ENCODE data around the gene PRDM10. TPM values are rescaled to one million over a fixed set of nuclear protein-coding genes. Genes with fewer than 3 reads are reported as not detected.

PRDM10 gene
- total and polyA plus RNA-seq, 10 of the 15 experiments (the other 5 are each of a cell fraction or from before 2014, with no cell fraction given) = 0.93 to 6.2 (median 4.1) TPM

DNA sequence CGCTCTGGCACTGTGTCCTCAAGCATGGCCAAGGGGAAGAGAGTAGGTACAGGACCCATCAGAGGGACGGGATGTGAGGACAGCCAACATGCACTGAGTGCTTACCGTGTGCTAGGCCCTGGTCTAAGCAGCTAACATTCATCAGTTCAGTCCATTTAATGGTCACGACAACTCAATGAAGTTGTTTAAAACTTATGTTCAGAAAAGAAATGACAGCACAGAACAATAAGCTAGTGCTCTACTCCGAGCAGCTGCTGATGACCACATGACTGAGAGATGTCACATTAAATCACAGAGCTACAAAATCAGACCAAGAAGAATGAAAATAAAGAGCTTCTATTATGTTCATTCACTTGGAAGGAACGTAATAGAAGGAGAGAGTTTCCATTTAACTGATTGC, 26.3 kb downstream of the PRDM10 start:
- 92% methylated on average over 6 of the region's 6 CpGs for WGBS (ENCODE audit: insufficient coverage, insufficient replicate concordance, low lambda C conversion rate, missing lambda C conversion rate)
- TF ChIP-seq HDAC2 (IDR thresholded peaks at IDR 0.05) (no peak), YY1 (IDR thresholded peaks at IDR 0.05; ENCODE audit: low read depth, low read length) (no peak), KLF5 (IDR thresholded peaks at IDR 0.05; ENCODE audit: partially characterized antibody) (no peak), SREBF1 (IDR thresholded peaks at IDR 0.05; ENCODE audit: low read length) (no peak), FOXK2 (IDR thresholded peaks at IDR 0.05) (no peak), HCFC1 (IDR thresholded peaks at IDR 0.05; ENCODE audit: low read length) (no peak), CREM (IDR thresholded peaks at IDR 0.05; ENCODE audit: low read depth) (no peak), ESRRA (IDR thresholded peaks at IDR 0.05; ENCODE audit: low read length) (no peak), ZNF384 (IDR thresholded peaks at IDR 0.05; ENCODE audit: borderline replicate concordance, low read depth, low read length) (no peak), CBFB (IDR thresholded peaks at IDR 0.05; ENCODE audit: low read depth) (no peak), DPF2 (IDR thresholded peaks at IDR 0.05) (no peak), BRCA1 (IDR thresholded peaks at IDR 0.05; ENCODE audit: low read depth, low read length) (no peak), MTA2 (IDR thresholded peaks at IDR 0.05; ENCODE audit: low read depth) (no peak), IKZF2 (IDR thresholded peaks at IDR 0.05) (no peak), STAT1 (conservative IDR thresholded peaks at IDR 0.05) (no peak), TCF12 (IDR thresholded peaks at IDR 0.05; ENCODE audit: low read depth, low read length) (no peak), CHD1 (IDR thresholded peaks at IDR 0.05; ENCODE audit: low read depth, low read length) (no peak)
- TF ChIP-seq, protein P1, sequence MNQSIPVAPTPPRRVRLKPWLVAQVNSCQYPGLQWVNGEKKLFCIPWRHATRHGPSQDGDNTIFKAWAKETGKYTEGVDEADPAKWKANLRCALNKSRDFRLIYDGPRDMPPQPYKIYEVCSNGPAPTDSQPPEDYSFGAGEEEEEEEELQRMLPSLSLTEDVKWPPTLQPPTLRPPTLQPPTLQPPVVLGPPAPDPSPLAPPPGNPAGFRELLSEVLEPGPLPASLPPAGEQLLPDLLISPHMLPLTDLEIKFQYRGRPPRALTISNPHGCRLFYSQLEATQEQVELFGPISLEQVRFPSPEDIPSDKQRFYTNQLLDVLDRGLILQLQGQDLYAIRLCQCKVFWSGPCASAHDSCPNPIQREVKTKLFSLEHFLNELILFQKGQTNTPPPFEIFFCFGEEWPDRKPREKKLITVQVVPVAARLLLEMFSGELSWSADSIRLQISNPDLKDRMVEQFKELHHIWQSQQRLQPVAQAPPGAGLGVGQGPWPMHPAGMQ (IDR thresholded peaks at IDR 0.05; ENCODE audit: borderline replicate concordance) = no peak
- TF ChIP-seq, protein P2, sequence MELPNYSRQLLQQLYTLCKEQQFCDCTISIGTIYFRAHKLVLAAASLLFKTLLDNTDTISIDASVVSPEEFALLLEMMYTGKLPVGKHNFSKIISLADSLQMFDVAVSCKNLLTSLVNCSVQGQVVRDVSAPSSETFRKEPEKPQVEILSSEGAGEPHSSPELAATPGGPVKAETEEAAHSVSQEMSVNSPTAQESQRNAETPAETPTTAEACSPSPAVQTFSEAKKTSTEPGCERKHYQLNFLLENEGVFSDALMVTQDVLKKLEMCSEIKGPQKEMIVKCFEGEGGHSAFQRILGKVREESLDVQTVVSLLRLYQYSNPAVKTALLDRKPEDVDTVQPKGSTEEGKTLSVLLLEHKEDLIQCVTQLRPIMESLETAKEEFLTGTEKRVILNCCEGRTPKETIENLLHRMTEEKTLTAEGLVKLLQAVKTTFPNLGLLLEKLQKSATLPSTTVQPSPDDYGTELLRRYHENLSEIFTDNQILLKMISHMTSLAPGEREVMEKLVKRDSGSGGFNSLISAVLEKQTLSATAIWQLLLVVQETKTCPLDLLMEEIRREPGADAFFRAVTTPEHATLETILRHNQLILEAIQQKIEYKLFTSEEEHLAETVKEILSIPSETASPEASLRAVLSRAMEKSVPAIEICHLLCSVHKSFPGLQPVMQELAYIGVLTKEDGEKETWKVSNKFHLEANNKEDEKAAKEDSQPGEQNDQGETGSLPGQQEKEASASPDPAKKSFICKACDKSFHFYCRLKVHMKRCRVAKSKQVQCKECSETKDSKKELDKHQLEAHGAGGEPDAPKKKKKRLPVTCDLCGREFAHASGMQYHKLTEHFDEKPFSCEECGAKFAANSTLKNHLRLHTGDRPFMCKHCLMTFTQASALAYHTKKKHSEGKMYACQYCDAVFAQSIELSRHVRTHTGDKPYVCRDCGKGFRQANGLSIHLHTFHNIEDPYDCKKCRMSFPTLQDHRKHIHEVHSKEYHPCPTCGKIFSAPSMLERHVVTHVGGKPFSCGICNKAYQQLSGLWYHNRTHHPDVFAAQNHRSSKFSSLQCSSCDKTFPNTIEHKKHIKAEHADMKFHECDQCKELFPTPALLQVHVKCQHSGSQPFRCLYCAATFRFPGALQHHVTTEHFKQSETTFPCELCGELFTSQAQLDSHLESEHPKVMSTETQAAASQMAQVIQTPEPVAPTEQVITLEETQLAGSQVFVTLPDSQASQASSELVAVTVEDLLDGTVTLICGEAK (IDR thresholded peaks at IDR 0.05; ENCODE audit: borderline replicate concordance) = no peak
- TF ChIP-seq, protein P3, sequence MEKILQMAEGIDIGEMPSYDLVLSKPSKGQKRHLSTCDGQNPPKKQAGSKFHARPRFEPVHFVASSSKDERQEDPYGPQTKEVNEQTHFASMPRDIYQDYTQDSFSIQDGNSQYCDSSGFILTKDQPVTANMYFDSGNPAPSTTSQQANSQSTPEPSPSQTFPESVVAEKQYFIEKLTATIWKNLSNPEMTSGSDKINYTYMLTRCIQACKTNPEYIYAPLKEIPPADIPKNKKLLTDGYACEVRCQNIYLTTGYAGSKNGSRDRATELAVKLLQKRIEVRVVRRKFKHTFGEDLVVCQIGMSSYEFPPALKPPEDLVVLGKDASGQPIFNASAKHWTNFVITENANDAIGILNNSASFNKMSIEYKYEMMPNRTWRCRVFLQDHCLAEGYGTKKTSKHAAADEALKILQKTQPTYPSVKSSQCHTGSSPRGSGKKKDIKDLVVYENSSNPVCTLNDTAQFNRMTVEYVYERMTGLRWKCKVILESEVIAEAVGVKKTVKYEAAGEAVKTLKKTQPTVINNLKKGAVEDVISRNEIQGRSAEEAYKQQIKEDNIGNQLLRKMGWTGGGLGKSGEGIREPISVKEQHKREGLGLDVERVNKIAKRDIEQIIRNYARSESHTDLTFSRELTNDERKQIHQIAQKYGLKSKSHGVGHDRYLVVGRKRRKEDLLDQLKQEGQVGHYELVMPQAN (conservative IDR thresholded peaks at IDR 0.05) = no peak
- ChIA-PET RAD21 (ENCODE audit: unreplicated experiment) (interaction anchor here (0.6 kb wide), 1 partner anchor 53 kb away, joined by 3 read pairs; no protein-coding TSS in a partner anchor), CTCF (interaction anchor here (0.6 to 1.8 kb wide), 5 partner anchors 14 to 156 kb away, joined by 3 to 6 read pairs (median 4); no protein-coding TSS in a partner anchor), SMC1A (ENCODE audit: uncharacterized antibody, unreplicated experiment) (interaction anchor here (0.6 kb wide), 1 partner anchor 10 kb away, joined by 3 read pairs; no protein-coding TSS in a partner anchor), POLR2A (no interaction called here)
- Histone ChIP-seq H3K9ac (ENCODE audit: control insufficient read depth, insufficient read depth, low read length) (no peak overlapping the region), H3K9me3 (replicated peaks; ENCODE audit: control insufficient read depth, insufficient read depth, low read length) (no peaks in the 10 kb centered on the region), H3K4me1 (ENCODE audit: control insufficient read depth, insufficient read depth, low read length) (peaks cover 6% of the 10 kb centered on the region; the same call in 1 of the 2 replicates), H3K4me2 (ENCODE audit: control insufficient read depth, insufficient read depth) (no peak overlapping the region), H4K20me1 (ENCODE audit: control insufficient read depth, insufficient read depth) (no peaks in the 10 kb centered on the region), H3K79me2 (ENCODE audit: control insufficient read depth, insufficient read depth, low read length) (no peaks in the 10 kb centered on the region), H3K4me3 (no peak overlapping the region), H3K27me3 (replicated peaks in 1 of 2; ENCODE audit: control insufficient read depth in 2 of 2, insufficient read depth in 2 of 2, low read length in 1 of 2) (no peaks in the 10 kb centered on the region), H3K27ac (ENCODE audit: control insufficient read depth, insufficient read depth) (no peak overlapping the region), H2AFZ (ENCODE audit: control insufficient read depth, low read depth, low read length) (no peak overlapping the region), H3K36me3 (ENCODE audit: control insufficient read depth in 2 of 2, insufficient read depth in 2 of 2, low read length in 1 of 2) (no peaks in the 10 kb centered on the region)
- DNase-seq (ENCODE audit: low read depth, low spot score) = no peak
- no peak for FAIRE-seq
- ATAC-seq = no peak
- intact Hi-C loops (cut with micrococcal nuclease; ENCODE audit: unreplicated experiment) (no loop called here), in situ Hi-C loops (cut with MboI) (no loop called here)
- no TSS peak for BruUV-seq (replicated peaks)

Measured in GM12878 (cell line).